Measurements from ENCODE around the gene VSTM1.

DNA sequence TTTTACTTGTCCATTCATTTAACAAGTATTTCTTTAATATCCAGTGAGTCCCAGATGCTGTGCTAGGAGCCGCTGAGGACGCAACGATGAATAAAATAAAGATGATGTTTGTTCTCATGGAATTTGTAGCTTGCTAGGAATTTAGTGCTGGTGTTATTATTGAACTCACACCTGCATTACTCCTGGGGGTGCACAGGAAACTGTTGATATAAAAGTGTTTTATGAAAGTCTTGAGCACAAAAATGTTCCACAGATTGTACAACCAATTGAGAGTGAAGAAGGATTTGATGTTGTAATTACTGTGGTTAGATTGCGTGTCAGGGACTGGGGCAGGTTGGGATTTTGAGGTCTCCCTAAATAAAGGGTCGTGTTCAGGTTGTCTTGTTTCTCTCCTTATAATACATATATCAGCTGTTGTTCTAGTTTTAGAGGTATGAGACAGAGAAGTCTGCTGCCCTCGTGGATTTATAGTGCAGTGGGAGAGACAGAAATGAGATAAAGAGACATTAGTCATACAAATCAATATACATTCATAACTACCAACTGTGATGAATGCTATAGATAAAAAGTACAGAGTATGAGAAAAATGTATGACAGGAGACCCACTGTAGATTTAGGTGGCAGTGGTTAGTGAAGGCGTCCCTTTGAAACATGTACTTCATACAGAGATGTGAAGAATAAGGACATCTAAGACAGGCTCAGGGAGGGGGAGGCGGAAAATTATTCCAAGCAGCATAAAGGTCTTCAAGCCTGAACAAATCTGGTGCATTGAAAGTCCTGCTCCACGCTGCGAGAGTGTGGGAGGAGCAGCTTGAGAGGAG is 61.0 kb downstream of the VSTM1 start:
- no peak for TF ChIP-seq EZH2 (IDR thresholded peaks at IDR 0.05; ENCODE audit: borderline replicate concordance, low read depth, low read length, severe bottlenecking)
- TF ChIP-seq, protein P1, sequence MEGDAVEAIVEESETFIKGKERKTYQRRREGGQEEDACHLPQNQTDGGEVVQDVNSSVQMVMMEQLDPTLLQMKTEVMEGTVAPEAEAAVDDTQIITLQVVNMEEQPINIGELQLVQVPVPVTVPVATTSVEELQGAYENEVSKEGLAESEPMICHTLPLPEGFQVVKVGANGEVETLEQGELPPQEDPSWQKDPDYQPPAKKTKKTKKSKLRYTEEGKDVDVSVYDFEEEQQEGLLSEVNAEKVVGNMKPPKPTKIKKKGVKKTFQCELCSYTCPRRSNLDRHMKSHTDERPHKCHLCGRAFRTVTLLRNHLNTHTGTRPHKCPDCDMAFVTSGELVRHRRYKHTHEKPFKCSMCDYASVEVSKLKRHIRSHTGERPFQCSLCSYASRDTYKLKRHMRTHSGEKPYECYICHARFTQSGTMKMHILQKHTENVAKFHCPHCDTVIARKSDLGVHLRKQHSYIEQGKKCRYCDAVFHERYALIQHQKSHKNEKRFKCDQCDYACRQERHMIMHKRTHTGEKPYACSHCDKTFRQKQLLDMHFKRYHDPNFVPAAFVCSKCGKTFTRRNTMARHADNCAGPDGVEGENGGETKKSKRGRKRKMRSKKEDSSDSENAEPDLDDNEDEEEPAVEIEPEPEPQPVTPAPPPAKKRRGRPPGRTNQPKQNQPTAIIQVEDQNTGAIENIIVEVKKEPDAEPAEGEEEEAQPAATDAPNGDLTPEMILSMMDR (IDR thresholded peaks at IDR 0.05; ENCODE audit: borderline replicate concordance, extremely low read depth, low read length, poor library complexity, severe bottlenecking), result no peak

Data from DND-41 (cell line).